ENCODE data around the gene OSBPL10. TPM values are rescaled to one million over a fixed set of nuclear protein-coding genes. Genes with fewer than 3 reads are reported as not detected.

Gene OSBPL10
- total and polyA plus RNA-seq, 2 of the 8 experiments (the other 6 are each of a cell fraction or from before 2014, with no cell fraction given), result 26.2 to 86.7 TPM

DNA sequence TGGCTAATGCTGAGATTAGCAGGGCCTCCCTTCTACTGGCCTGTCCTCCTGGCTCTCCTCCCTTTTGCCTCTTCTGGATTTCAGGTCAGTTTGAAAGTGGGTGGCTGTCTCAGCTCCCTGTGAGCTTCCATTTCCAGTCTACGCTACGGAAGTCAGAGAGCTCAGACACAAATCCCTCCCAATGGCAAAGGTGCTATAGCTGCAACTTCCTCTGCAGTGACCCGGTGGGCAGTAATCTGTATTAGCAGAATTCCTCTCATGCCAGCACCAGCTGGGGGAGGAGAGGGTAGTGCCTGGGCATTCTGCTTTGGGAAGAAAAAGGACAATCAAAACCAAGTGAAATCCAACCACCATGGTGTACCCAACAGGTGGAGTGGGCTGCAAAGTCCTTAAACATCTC is 276.9 kb downstream of the OSBPL10 start:
- H4K91ac ChIP-seq (replicated peaks; ENCODE audit: insufficient read length, low read length), result no peak overlapping the region
- no peak overlapping the region for H2BK5ac ChIP-seq (ENCODE audit: low read depth, low read length)
- H2AFZ ChIP-seq (ENCODE audit: low read length), result no peak overlapping the region
- no peak overlapping the region for H3K4me2 ChIP-seq (ENCODE audit: insufficient read depth in 1 of 2, low read depth in 2 of 2, low read length in 2 of 2)
- DNase-seq (ENCODE audit: low read depth in 1 of 2, low spot score in 2 of 2), result no peak
- H3K27me3 ChIP-seq (replicated peaks in 1 of 4; ENCODE audit: control insufficient read depth in 3 of 4, extremely low read depth in 1 of 4, insufficient read depth in 3 of 4, low read length in 3 of 4), result no peaks in the 10 kb centered on the region
- no peak overlapping the region for H2BK120ac ChIP-seq (replicated peaks; ENCODE audit: low read depth, low read length)
- H4K8ac ChIP-seq (ENCODE audit: extremely low read depth, insufficient read depth, low read length), result peak overlapping the region; percentile 79; the same call in 1 of the 2 replicates
- H2BK15ac ChIP-seq (ENCODE audit: low read length), result no peak overlapping the region
- H3K27ac ChIP-seq (ENCODE audit: low read depth, low read length), result no peak overlapping the region
- H3K23me2 ChIP-seq (ENCODE audit: low read depth, low read length), result no peaks in the 10 kb centered on the region
- 98% methylated on average over 3 of the region's 3 CpGs; no CpG with 5 or more reads in 1 of the 2 experiments for WGBS, 2 experiments (ENCODE audit: extremely low coverage in 1 of 2, insufficient coverage in 1 of 2, insufficient read length in 1 of 2, insufficient replicate concordance in 2 of 2, low coverage in 1 of 2, low lambda C conversion rate in 2 of 2, missing lambda C conversion rate in 1 of 2)
- no peak overlapping the region for H3K18ac ChIP-seq (ENCODE audit: extremely low read depth, low read length)
- no peak overlapping the region for H3K14ac ChIP-seq (ENCODE audit: insufficient read length)
- peaks cover 0 to 2% of the 10 kb centered on the region in 2 experiments for H4K20me1 ChIP-seq (replicated peaks in 1 of 2; ENCODE audit: control insufficient read depth in 1 of 2, insufficient read depth in 2 of 2, low read length in 2 of 2)
- no peak overlapping the region for H3K56ac ChIP-seq (replicated peaks; ENCODE audit: insufficient read length, low read depth, low read length)
- POLR2A ChIA-PET (ENCODE audit: partially characterized antibody), result interaction anchor here (1.2 kb wide), 1 partner anchor 9 kb away, joined by 4 read pairs; no protein-coding TSS in a partner anchor
- H3K9me3 ChIP-seq (ENCODE audit: insufficient read depth in 2 of 2, low read depth in 1 of 2, low read length in 1 of 2), result no peaks in the 10 kb centered on the region
- H3K9ac ChIP-seq (replicated peaks in 1 of 4; ENCODE audit: extremely low read depth in 1 of 4, low read depth in 3 of 4, low read length in 3 of 4), result no peak overlapping the region
- H2AK5ac ChIP-seq (ENCODE audit: low read depth, low read length), result no peak overlapping the region
- no peak for FAIRE-seq
- CTCF ChIA-PET (ENCODE audit: partially characterized antibody), result interaction anchor here (0.6 to 2.3 kb wide), 5 partner anchors 9 to 476 kb away, joined by 3 to 13 read pairs (median 3); no protein-coding TSS in a partner anchor
- peaks cover 0 to 3% (median 0%) of the 10 kb centered on the region in 4 experiments; a peak in 1 of 7 replicates for H3K4me1 ChIP-seq (replicated peaks in 1 of 4; ENCODE audit: control insufficient read depth in 3 of 4, insufficient read depth in 4 of 4, low read length in 3 of 4)
- no peak overlapping the region for H3K4me3 ChIP-seq (ENCODE audit: extremely low read depth in 1 of 4, insufficient read depth in 2 of 4, low read depth in 3 of 4, low read length in 4 of 4)
- H3K36me3 ChIP-seq (ENCODE audit: control insufficient read depth in 2 of 4, insufficient read depth in 4 of 4, low read length in 3 of 4), result peaks cover 0 to 19% (median 8%) of the 10 kb centered on the region in 4 experiments; a peak in 5 of 8 replicates
- H3K79me2 ChIP-seq (ENCODE audit: control insufficient read depth in 1 of 2, insufficient read depth in 2 of 2, low read length in 2 of 2), result no peaks in the 10 kb centered on the region; a peak in 2 of 4 replicates
- no peak overlapping the region for H2BK20ac ChIP-seq (ENCODE audit: low read length)
- H4K5ac ChIP-seq (ENCODE audit: insufficient read length, low read depth, low read length), result no peak overlapping the region
- H3K4ac ChIP-seq (replicated peaks; ENCODE audit: insufficient read length, low read depth, low read length), result no peak overlapping the region
- H2BK12ac ChIP-seq (ENCODE audit: low read depth, low read length), result no peak overlapping the region
- no peak overlapping the region for H3K23ac ChIP-seq (ENCODE audit: insufficient read length)
- no peaks in the 10 kb centered on the region; the same call in 1 of the 2 replicates for H3K79me1 ChIP-seq (ENCODE audit: low read depth, low read length)
- TF ChIP-seq SIRT6 (IDR thresholded peaks at IDR 0.05; ENCODE audit: low read length), result no peak
- TF ChIP-seq SIN3A (conservative IDR thresholded peaks at IDR 0.05 in 1 of 2, IDR thresholded peaks at IDR 0.05 in 1 of 2; ENCODE audit: low read depth in 1 of 2, low read length in 2 of 2), result no peak
- no peak for TF ChIP-seq SRF (IDR thresholded peaks at IDR 0.05; ENCODE audit: low read depth, low read length)
- TF ChIP-seq KDM1A (IDR thresholded peaks at IDR 0.05; ENCODE audit: borderline replicate concordance, low read length), result no peak
- TF ChIP-seq EGR1 (IDR thresholded peaks at IDR 0.05; ENCODE audit: borderline replicate concordance, low read depth, low read length), result no peak
- TF ChIP-seq CBX5 (IDR thresholded peaks at IDR 0.05; ENCODE audit: low read depth, low read length), result no peak
- TF ChIP-seq CEBPB (IDR thresholded peaks at IDR 0.05; ENCODE audit: low read depth, low read length), result no peak
- no peak for TF ChIP-seq E2F6 (IDR thresholded peaks at IDR 0.05)
- TF ChIP-seq CTBP2 (IDR thresholded peaks at IDR 0.05; ENCODE audit: borderline replicate concordance, insufficient read depth, insufficient read length, low read length), result no peak
- TF ChIP-seq SIX5 (IDR thresholded peaks at IDR 0.05; ENCODE audit: low read depth, low read length), result no peak
- no peak for TF ChIP-seq TEAD4 (IDR thresholded peaks at IDR 0.05; ENCODE audit: low read depth, low read length)
- TF ChIP-seq SP1 (IDR thresholded peaks at IDR 0.05; ENCODE audit: low read depth, low read length), result no peak
- no peak for TF ChIP-seq NRF1 (IDR thresholded peaks at IDR 0.05; ENCODE audit: low read depth, low read length)
- TF ChIP-seq SP2 (IDR thresholded peaks at IDR 0.05; ENCODE audit: low read length), result no peak
